Hindlimb muscle (tissue), 1 donor: Measurements from ENCODE around the gene LASP1NB. TPM values are rescaled to one million over a fixed set of nuclear protein-coding genes. Genes with fewer than 3 reads are reported as not detected.
"Not testable (repeated sequence)": the region's sequence is repeated elsewhere in the genome, so short reads cannot be mapped to it uniquely, and the experiment has no call there.

Experiments
- DNase-seq: peaks from one replicate; pipeline ENCODE4 v3.0.0-alpha.2; 2013
- polyA plus RNA-seq: library from polyadenylated mRNA; unstranded; fragments of 120-200 nt; gene quantifications from one replicate; pipeline ENCODE4 v1.2.1, GENCODE V29; 2013; ENCODE audit not compliant: insufficient read length

Gene LASP1NB

DNA sequence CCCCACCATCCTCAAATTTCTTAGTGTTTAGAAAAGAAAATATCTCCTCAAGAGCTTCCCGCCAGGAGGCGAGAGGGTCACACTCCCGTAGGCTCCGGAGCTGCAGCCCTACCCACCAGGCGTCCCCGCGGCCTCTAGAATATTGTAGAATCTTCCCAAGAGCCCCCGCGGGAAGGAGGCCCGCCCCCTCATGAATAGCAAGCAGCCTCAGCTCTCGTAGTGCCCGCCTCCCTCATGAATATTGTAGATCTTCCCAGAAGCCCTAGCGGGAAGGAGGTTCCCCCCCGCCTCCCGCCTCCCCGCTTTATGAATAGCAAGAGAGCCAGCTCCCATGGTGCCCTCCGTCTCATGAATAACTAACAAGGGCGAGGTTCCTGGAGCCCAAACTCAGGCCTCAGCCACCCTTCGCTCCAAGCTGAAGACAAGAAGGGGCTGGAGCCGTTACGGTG lies 41.9 kb downstream of the LASP1NB start, which contains the start of gene FBXO47:
Gene FBXO47, minus strand, starts transcription at position 114 of the 449 bp plus-strand sequence. CDS start 4,378 bp downstream, outside the sequence.
- peak; percentile 88 for DNase-seq

DNA sequence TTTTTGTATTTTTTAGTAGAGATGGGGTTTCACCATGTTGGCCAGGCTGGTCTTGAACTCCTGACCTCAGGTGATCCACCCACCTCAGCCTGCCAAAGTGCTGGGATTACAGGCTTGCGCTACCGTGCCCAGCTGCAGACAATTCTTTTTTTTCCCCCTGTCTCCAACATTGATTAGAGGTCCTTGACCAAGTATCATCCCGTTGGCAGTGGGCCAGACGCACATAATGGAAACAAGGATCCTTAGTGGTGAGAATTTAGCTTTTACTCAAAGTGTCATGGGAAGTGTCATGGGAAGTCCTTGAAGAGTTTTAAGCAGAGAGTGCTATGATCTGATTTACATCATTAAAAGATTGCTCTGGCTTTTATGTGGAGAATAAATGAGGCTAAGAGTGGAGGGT lies 43.9 kb downstream of the LASP1NB start:
- no peak for DNase-seq

DNA sequence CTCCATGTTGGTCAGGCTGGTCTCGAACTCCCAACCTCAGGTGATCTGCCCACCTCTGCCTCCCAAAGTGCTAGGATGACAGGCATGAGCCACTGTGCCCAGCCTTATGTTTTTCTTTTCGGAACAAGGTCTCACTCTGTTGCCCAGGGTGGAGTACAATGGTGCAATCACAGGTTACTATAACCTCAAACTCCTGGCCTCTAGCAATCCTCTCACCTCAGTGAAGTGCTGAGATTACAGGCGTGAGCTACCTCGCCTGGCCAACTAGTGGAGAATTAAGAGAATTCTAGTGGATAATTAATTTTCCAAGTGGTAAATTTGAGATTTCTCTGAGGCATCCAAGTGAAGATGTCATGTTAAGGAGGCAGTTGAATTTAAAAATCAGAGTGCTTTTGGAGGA lies 44.7 kb downstream of the LASP1NB start:
- DNase-seq: no peak

DNA sequence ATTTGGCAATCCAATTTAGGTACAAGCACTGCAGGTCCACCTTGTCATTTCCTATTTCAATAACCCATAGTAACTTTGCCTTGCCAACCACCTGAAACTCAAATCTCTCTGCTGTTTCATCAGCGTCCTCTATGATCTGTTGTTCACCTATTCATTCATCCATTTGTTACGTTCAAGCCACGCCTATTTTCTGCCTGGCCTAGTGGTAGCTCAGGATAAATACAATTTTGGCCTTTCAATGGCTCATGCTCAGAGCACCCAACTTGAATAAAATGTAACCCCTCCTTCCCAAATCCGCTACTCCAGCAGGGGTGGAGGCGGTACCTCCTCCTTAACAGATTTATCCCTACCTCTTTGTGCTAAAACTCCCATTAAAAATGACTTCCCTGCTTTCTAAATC lies 45.4 kb downstream of the LASP1NB start:
- DNase-seq: no peak

DNA sequence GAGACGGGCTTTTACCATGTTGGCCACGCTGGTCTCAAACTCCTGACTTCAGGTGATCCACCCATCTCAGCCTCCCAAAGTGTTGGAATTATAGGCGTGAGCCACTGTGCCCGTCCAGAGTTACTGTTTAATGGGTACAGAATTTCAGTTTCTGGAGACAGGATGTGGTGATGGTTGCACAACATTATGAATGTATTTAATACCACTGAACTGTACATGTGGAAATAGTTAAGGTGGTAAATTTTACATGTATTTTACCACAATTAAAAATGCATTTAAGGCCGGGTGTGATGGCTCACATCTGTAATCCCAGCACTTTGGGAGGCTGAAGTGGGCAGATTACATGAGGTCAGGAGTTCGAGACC lies 50.8 kb downstream of the LASP1NB start:
- DNase-seq: not testable (repeated sequence)

DNA sequence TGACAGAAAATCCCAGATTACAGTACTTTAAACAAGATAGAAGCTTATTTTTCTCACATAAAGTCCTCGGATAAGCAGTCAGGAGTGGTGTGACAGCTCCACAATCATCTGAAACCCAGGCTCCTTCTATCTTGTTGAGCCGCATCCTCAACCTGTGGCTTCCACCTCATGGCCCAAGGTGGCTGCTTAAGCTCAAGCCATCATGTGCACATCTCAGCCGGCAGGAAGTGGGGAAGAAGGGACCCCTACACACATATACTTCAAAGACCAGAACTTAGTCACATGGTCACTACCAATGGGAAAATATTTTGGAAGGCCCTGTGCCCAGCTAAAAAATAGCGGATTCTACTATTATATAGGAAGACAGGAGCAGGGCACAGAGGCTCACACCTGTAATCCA lies 52.8 kb downstream of the LASP1NB start:
- no peak for DNase-seq

Other genes starting within 250 kb of the LASP1NB start
- gene MLLT6, start 220.3 kb upstream of the LASP1NB start, polyA plus RNA-seq: 81.8 TPM
- 16.8 TPM for gene CISD3, start 195.3 kb upstream of the LASP1NB start, polyA plus RNA-seq
- 32.7 TPM for gene PCGF2, start 177.3 kb upstream of the LASP1NB start, polyA plus RNA-seq
- 67.5 TPM for gene PSMB3, start 172.9 kb upstream of the LASP1NB start, polyA plus RNA-seq
- gene PIP4K2B, start 126.1 kb upstream of the LASP1NB start, polyA plus RNA-seq: 72.5 TPM
- gene CWC25, start 100.3 kb upstream of the LASP1NB start, polyA plus RNA-seq: 14.9 TPM
- gene RPL23, start 71.9 kb upstream of the LASP1NB start, polyA plus RNA-seq: 2,574 TPM
- 74.6 TPM for gene LASP1, start 55.6 kb upstream of the LASP1NB start, polyA plus RNA-seq
- not detected for gene FBXO47, start 41.8 kb downstream of the LASP1NB start, polyA plus RNA-seq
- 9.3 TPM for gene PLXDC1, start 226.0 kb downstream of the LASP1NB start, polyA plus RNA-seq
- not detected for gene ARL5C, start 240.5 kb downstream of the LASP1NB start, polyA plus RNA-seq